GM12875 (cell line): Measurements from ENCODE around the gene TPT1.
"Not testable (repeated sequence)": the region's sequence is repeated elsewhere in the genome, so short reads cannot be mapped to it uniquely, and the experiment has no call there.

Experiments used
- H3K4me3 ChIP-seq: one replicate; pipeline ENCODE4 v1.5.1; 2011; ENCODE audit warnings: low read depth, low read length, control low read depth
- TF ChIP-seq, protein P1 (sequence below): IDR thresholded peaks from 2 replicates; pipeline ENCODE4 v1.5.1; 2011; ENCODE audit warnings: low read depth, mild to moderate bottlenecking, control low read depth, inconsistent platforms, low read length, moderate library complexity, borderline replicate concordance; ENCODE audit not compliant: insufficient read depth

Gene TPT1

DNA sequence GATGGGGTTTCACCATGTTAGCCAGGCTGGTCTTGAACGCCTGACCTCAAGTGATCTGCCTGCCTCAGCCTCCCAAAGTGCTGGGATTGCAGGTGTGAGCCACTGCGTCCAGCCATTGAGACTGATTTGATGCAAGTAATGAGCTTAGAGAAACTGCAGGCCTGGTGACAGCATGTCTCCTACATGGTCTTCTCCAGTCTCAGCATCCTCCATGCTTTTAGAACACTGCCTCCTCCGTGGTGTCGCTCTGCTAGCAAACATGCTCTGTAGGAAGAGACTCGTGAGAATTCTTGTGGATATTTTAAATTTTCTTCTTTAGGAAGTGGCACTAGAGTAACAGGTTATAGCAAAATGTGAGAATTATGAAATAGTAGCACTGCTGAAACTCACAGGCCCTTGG, 37.1 kb downstream of the TPT1 start:
- no peak overlapping the region for H3K4me3 ChIP-seq
- TF ChIP-seq, protein P1, sequence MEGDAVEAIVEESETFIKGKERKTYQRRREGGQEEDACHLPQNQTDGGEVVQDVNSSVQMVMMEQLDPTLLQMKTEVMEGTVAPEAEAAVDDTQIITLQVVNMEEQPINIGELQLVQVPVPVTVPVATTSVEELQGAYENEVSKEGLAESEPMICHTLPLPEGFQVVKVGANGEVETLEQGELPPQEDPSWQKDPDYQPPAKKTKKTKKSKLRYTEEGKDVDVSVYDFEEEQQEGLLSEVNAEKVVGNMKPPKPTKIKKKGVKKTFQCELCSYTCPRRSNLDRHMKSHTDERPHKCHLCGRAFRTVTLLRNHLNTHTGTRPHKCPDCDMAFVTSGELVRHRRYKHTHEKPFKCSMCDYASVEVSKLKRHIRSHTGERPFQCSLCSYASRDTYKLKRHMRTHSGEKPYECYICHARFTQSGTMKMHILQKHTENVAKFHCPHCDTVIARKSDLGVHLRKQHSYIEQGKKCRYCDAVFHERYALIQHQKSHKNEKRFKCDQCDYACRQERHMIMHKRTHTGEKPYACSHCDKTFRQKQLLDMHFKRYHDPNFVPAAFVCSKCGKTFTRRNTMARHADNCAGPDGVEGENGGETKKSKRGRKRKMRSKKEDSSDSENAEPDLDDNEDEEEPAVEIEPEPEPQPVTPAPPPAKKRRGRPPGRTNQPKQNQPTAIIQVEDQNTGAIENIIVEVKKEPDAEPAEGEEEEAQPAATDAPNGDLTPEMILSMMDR: no peak

DNA sequence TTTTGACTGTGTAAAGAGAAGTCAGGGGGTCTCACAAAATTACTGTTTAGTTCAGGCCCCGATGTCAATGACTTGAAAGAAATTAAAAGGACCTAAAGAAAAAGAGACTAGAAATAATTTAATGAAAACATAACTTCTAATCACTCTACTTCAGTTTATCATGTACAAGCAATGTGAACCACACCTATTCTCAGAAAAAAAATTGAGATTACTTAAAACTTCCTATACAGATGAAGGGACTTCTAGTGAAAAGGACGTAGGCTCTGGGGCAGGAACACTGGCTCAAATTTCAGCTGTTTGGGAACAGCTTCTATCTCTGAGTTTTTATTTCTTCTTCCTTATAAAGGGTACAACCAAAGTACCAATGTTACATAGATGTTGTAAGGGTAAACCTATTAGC, 38.0 kb downstream of the TPT1 start:
- TF ChIP-seq, protein P1: no peak
- no peak overlapping the region for H3K4me3 ChIP-seq

DNA sequence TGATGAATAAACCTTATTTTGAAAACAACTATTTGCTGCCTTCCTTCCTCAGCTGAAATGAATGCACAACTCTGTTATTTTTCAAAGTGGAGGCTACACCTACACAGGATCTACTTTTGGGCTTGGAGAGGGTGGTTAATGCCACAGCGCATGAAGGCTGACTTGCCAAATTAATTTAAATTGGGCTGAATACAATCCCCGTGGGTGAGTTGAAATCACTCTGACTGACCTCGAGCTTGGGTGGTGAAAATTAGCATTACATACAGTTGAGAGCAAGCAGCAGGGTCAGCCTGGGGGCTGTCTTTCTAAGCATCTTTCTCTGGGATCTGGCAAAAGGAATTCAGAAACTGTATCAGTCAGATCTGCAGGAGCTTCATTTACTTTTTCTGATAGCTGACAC, 38.5 kb downstream of the TPT1 start:
- TF ChIP-seq, protein P1: no peak
- no peak overlapping the region for H3K4me3 ChIP-seq

DNA sequence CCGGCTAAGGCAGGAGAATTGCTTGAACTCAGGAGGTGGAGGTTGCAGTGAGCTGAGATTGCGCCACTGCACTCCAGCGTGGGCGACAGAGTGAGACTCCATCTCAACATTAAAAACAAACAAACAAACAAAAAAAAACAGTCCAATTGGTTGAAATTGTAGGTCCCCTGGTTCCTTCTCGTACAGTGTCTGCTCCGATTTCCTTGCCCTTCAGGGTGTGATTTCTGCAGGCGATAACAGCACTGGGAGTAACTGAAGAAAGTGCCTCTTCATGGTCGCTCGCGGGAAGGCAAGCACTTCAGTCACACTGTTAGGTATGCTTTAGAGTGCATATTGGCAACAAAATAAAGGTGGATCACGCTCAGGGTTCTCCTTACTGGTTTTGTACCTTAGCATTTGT, 39.7 kb downstream of the TPT1 start:
- H3K4me3 ChIP-seq: no peak overlapping the region
- TF ChIP-seq, protein P1: no peak

DNA sequence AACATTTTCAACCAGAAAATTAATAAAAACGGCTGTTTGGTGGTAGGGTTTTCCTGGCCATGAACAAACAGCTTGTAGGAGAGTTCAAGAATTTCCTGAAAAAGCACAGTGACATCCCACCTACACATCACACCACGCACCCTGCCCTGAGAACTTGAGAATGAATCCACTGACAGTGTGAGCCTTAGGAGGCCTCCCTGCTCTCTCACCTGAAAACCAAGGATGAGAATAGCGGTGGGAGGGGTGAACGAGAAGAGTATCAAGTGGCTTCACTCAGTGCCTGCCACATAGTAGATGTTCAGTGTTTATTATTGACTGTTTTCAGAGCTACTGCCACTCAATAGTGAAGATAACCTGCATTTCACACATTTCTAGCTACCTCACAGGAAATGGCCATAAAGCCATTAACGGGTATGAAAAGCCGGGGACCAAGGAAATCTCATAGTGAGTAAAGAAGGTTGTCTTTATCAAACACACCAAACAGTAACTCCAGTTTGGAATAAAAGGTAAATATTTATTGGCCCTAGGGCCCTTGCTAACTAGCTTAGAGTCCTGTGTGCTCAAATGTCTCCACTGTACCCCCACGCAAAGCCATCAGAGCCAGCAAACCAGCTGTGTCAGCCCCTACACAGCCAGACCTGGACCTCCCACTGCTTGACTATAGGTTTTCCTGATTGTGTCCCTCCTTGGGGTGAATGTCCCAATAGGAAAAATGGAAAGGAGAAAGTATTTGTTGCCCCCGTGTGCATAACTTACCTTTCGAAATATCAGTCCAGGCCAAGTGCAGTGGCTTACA, 40.6 kb downstream of the TPT1 start:
- TF ChIP-seq, protein P1: no peak
- no peak overlapping the region for H3K4me3 ChIP-seq

DNA sequence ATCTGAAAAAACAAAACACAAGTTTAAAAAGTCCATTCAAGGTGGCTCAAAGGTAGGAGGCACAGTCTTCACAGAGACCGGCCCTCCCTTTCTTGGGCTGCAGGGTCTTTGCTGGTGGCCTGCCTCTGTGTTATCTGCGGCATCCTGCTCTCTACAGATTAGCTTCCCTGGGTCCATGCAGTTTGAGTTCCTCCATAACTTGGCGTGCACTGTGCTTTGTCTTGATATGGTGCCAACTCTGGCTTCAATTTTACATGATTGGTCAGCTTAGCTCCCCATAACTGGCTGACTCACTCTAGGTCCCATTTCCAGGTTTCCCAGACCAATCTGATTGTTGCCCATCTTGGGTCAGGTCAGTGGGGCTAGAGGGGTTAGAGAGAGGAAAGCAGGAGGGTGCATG, 41.8 kb downstream of the TPT1 start:
- TF ChIP-seq, protein P1: no peak
- no peak overlapping the region for H3K4me3 ChIP-seq

DNA sequence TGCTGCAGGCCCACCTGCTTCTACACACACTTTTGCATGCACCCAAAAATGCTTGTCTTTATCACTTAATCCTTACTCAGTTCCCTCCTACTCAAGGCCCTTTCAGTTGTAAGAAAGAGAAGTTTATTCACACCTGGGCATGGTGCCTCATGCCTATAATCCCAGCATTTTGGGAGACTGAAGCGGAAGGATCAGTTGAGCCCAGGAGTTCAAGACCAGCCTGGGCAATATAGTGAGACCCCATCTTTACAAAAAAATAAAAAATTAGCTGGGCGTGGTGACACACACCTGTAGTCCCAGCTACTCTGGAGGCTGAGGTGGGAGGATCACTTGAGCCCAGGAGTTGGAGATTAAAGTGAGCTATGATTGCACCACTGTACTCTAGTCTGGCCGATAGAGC, 42.4 kb downstream of the TPT1 start:
- not testable (repeated sequence) for H3K4me3 ChIP-seq
